A673 (cell line): ENCODE results near the gene RNF19B.

ENCODE experiments used
- EZH2 ChIP-seq: fragments of 200-600 bp; sonication (generic); IDR thresholded peaks from 2 replicates; pipeline ENCODE4 v1.6.1; 2017; ENCODE audit warnings: borderline replicate concordance, low read depth, mild to moderate bottlenecking, mixed read lengths, antibody characterized with exemption, low read length; ENCODE audit not compliant: poor library complexity, severe bottlenecking
- TF ChIP-seq, protein P1 (sequence below): fragments of 300-800, 200-600 bp; sonication (generic); conservative IDR thresholded peaks from 2 replicates; pipeline ENCODE4 v1.5.1; 2017; ENCODE audit warnings: low read depth, mild to moderate bottlenecking, antibody characterized with exemption, low read length, moderate library complexity, mixed read lengths

DNA sequence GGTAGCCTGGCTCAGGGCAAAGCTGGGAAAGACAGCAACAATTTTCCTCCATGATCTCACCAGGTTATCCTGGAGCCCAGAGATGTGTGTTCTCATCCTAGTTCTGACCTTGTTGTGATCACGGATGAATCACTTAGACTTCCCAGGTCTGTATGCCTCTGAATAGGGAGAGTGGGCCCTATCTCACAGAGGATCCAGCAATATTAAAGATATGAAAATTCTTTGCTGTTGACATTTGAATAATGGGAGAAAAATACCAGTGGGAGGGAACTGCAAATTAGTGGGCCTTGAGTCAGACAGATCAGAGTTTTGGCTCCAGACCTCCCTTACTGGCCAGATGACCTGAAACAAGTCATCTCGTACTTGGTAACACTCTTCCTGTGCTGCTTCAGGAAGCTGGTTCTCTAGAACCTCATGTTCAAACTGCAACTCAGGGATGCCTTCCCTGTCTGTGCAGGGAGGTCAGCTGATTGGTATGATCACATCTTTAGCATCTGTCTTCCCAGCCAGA is 32.8 kb upstream of the RNF19B start:
- TF ChIP-seq, protein P1, sequence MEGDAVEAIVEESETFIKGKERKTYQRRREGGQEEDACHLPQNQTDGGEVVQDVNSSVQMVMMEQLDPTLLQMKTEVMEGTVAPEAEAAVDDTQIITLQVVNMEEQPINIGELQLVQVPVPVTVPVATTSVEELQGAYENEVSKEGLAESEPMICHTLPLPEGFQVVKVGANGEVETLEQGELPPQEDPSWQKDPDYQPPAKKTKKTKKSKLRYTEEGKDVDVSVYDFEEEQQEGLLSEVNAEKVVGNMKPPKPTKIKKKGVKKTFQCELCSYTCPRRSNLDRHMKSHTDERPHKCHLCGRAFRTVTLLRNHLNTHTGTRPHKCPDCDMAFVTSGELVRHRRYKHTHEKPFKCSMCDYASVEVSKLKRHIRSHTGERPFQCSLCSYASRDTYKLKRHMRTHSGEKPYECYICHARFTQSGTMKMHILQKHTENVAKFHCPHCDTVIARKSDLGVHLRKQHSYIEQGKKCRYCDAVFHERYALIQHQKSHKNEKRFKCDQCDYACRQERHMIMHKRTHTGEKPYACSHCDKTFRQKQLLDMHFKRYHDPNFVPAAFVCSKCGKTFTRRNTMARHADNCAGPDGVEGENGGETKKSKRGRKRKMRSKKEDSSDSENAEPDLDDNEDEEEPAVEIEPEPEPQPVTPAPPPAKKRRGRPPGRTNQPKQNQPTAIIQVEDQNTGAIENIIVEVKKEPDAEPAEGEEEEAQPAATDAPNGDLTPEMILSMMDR, result no peak
- TF ChIP-seq EZH2, result no peak
